Measurements from ENCODE around the gene SPIRE2. TPM values are rescaled to one million over a fixed set of nuclear protein-coding genes. Genes with fewer than 3 reads are reported as not detected.
A peak's percentile ranks its signal among the peaks of the same experiment; 100 is the strongest.

SPIRE2 gene
- total and polyA plus RNA-seq, 9 of the 15 experiments (the other 6 are each of a cell fraction or from before 2014, with no cell fraction given), result 0.70 to 7.5 (median 4.6) TPM

GRCh38 chr16:89918453-89919347, 90.4 kb downstream of the SPIRE2 start, which contains the start of gene MC1R (continued):
- TF ChIP-seq ZNF347 (CRISPR knock-in tag; IDR thresholded peaks at IDR 0.05; ENCODE audit: low read depth), result no peak
- TF ChIP-seq FOXM1 (IDR thresholded peaks at IDR 0.05; ENCODE audit: low read depth), result no peak
- no peak for TF ChIP-seq FOXM1 (CRISPR knock-in tag; IDR thresholded peaks at IDR 0.05; ENCODE audit: low read depth)
- TF ChIP-seq TAF1 (IDR thresholded peaks at IDR 0.05; ENCODE audit: control insufficient read depth, extremely low read depth, insufficient read depth, low read length, severe bottlenecking), result no peak
- no peak for TF ChIP-seq FOSL1 (tag; conservative IDR thresholded peaks at IDR 0.05)
- no peak for TF ChIP-seq TARDBP (IDR thresholded peaks at IDR 0.05)
- peak; percentile 60 for TF ChIP-seq RBFOX2 (IDR thresholded peaks at IDR 0.05; ENCODE audit: low read depth, low read length)
- TF ChIP-seq MEF2D (tag; conservative IDR thresholded peaks at IDR 0.05; ENCODE audit: low read depth), result no peak
- TF ChIP-seq NR1H2 (CRISPR knock-in tag; IDR thresholded peaks at IDR 0.05), result no peak
- TF ChIP-seq NRF1 (conservative IDR thresholded peaks at IDR 0.05 in 1 of 2, IDR thresholded peaks at IDR 0.05 in 1 of 2), result no peak
- TF ChIP-seq ZBTB40 (IDR thresholded peaks at IDR 0.05), result no peak
- no peak for TF ChIP-seq ZBTB40 (CRISPR knock-in tag; IDR thresholded peaks at IDR 0.05)
- no peak for TF ChIP-seq ZNF79 (CRISPR knock-in tag; IDR thresholded peaks at IDR 0.05; ENCODE audit: low read depth)
- TF ChIP-seq ZNF445 (CRISPR knock-in tag; IDR thresholded peaks at IDR 0.05; ENCODE audit: low read depth), result no peak
- TF ChIP-seq ZNF197 (CRISPR knock-in tag; IDR thresholded peaks at IDR 0.05; ENCODE audit: low read depth), result no peak
- 0 out of 2 replicates have a peak, but pooled peaks have one; percentile 48 for TF ChIP-seq KLF13 (tag; IDR thresholded peaks at IDR 0.05; ENCODE audit: borderline replicate concordance, low read depth)
- no peak for TF ChIP-seq RFX7 (CRISPR knock-in tag; IDR thresholded peaks at IDR 0.05)

Data from K562 (cell line).